Endothelial cell of umbilical vein (primary cell): ENCODE results near the gene ZKSCAN3. TPM values are rescaled to one million over a fixed set of nuclear protein-coding genes. Genes with fewer than 3 reads are reported as not detected.

ENCODE experiments used
- BruUV-seq: library from RNA; stranded (reverse); fragments of 400-500 nt; replicated peaks from 2 replicates; lab custom pipeline; 2021; lab: Mats Ljungman, UMichigan
- CTCF ChIA-PET: fragments of 300-600, 350-600 bp; sonication (Branson Sonifier 250); formaldehyde crosslinking; loops from one replicate; lab custom pipeline; 2021; ENCODE audit warnings: antibody characterized with exemption, inconsistent platforms; lab: Charles Lee
- POLR2A ChIA-PET: fragments of 300-600, 350-600 bp; sonication (Branson Sonifier 250); formaldehyde crosslinking; loops from one replicate; lab custom pipeline; 2021; ENCODE audit warnings: antibody characterized with exemption, inconsistent platforms; lab: Charles Lee
- DNase-seq: peaks from one replicate; pipeline ENCODE4 v3.0.0-alpha.2; 2011; ENCODE audit warnings: low read depth, low spot score
- FAIRE-seq: peaks from 2 replicates; lab custom pipeline; 2011; peaks lifted over from hg19 to GRCh38; lab: Jason Lieb, UNC
- H2AFZ ChIP-seq: 2 replicates; pipeline ENCODE4 v1.6.0; 2012; ENCODE audit warnings: low read depth, low read length, control low read depth, inconsistent platforms
- H3K27ac ChIP-seq: 2 replicates; pipeline ENCODE4 v1.5.1; 2011; ENCODE audit warnings: low read depth, mild to moderate bottlenecking, control low read depth, low read length, moderate library complexity; ENCODE audit not compliant: insufficient read depth
- H3K27me3 ChIP-seq, 2 experiments: 2 replicates each; pipeline versions ENCODE4 v1.6.0 to v1.6.1; 2011; ENCODE audit warnings: low read length in 2 of 2, mixed read lengths in 1 of 2; ENCODE audit not compliant: control insufficient read depth in 2 of 2, insufficient read depth in 2 of 2
- H3K36me3 ChIP-seq, 2 experiments: 2 replicates in 1 of 2; 3 replicates in 1 of 2; pipeline ENCODE4 v1.5.1; 2011; ENCODE audit warnings: low read length in 2 of 2, mild to moderate bottlenecking in 1 of 2, moderate library complexity in 1 of 2; ENCODE audit not compliant: control insufficient read depth in 2 of 2, insufficient read depth in 2 of 2; ENCODE audit errors: extremely low read depth in 1 of 2
- H3K4me1 ChIP-seq: 3 replicates; pipeline ENCODE4 v1.5.1; 2011; ENCODE audit warnings: mild to moderate bottlenecking, low read length; ENCODE audit not compliant: control insufficient read depth, insufficient read depth; ENCODE audit errors: extremely low read depth
- H3K4me2 ChIP-seq: 2 replicates; pipeline ENCODE4 v1.6.1; 2011; ENCODE audit warnings: low read length, control low read depth, mixed read lengths; ENCODE audit not compliant: insufficient read depth
- H3K4me3 ChIP-seq, 3 experiments: fragments of 200-600 bp in 1 of 3; sonication (generic), shearing (Covaris generic) in 1 of 3; replicated peaks in 1 of 3; 2 replicates each; pipeline ENCODE4 v1.5.1; 2011 to 2016; ENCODE audit warnings: control low read depth in 3 of 3, low read length in 3 of 3, mild to moderate bottlenecking in 2 of 3, inconsistent platforms in 1 of 3, low read depth in 1 of 3, moderate library complexity in 1 of 3; ENCODE audit not compliant: insufficient read depth in 1 of 3
- H3K79me2 ChIP-seq: 2 replicates; pipeline ENCODE4 v1.6.0; 2012; ENCODE audit warnings: low read length, inconsistent platforms; ENCODE audit not compliant: control insufficient read depth, insufficient read depth
- H3K9ac ChIP-seq: replicated peaks from 2 replicates; pipeline ENCODE3; 2011; ENCODE audit warnings: low read length, control low read depth; ENCODE audit not compliant: insufficient read depth; ENCODE audit errors: extremely low read depth
- H3K9me1 ChIP-seq: replicated peaks from 3 replicates; pipeline ENCODE4 v1.6.0; 2011; ENCODE audit warnings: mild to moderate bottlenecking, low read length; ENCODE audit not compliant: control insufficient read depth, insufficient read depth; ENCODE audit errors: extremely low read depth
- H3K9me3 ChIP-seq: replicated peaks from 2 replicates; pipeline ENCODE4 v1.5.1; 2012; ENCODE audit warnings: low read length, inconsistent platforms; ENCODE audit not compliant: control insufficient read depth, insufficient read depth
- H4K20me1 ChIP-seq: replicated peaks from 2 replicates; pipeline ENCODE3; 2011; ENCODE audit warnings: mild to moderate bottlenecking, low read length; ENCODE audit not compliant: control insufficient read depth, insufficient read depth; ENCODE audit errors: extremely low read depth
- CTCF ChIP-seq, 2 donors: IDR thresholded peaks; 1 replicate in 1 of 2; 2 replicates in 1 of 2; pipeline ENCODE4 v1.5.1; 2011; ENCODE audit warnings: low read length in 2 of 2, mild to moderate bottlenecking in 2 of 2, moderate library complexity in 2 of 2, control low read depth in 1 of 2, inconsistent platforms in 1 of 2, low read depth in 1 of 2; ENCODE audit not compliant: insufficient read depth in 1 of 2; ENCODE audit errors: extremely low read depth in 1 of 2
- EZH2 ChIP-seq: IDR thresholded peaks from 2 replicates; pipeline ENCODE4 v1.6.1; 2012; ENCODE audit warnings: borderline replicate concordance, low read depth, mild to moderate bottlenecking, moderate library complexity, low read length, inconsistent platforms; ENCODE audit not compliant: severe bottlenecking
- FOS ChIP-seq: IDR thresholded peaks from 2 replicates; pipeline ENCODE4 v1.6.1; 2011; ENCODE audit warnings: mild to moderate bottlenecking, low read length, moderate library complexity, borderline replicate concordance; ENCODE audit not compliant: insufficient read depth
- GATA2 ChIP-seq: IDR thresholded peaks from 2 replicates; pipeline ENCODE4 v1.7.0; 2011; ENCODE audit warnings: low read depth, mild to moderate bottlenecking, moderate library complexity, mixed read lengths, low read length; ENCODE audit not compliant: insufficient read length, insufficient read depth
- JUN ChIP-seq: IDR thresholded peaks from 2 replicates; pipeline ENCODE4 v1.6.1; 2011; ENCODE audit warnings: borderline replicate concordance, low read depth; ENCODE audit not compliant: insufficient read length, insufficient read depth
- MAX ChIP-seq: IDR thresholded peaks from 2 replicates; pipeline ENCODE4 v1.6.1; 2011; ENCODE audit not compliant: insufficient read depth, insufficient read length
- MYC ChIP-seq: IDR thresholded peaks from one replicate; pipeline ENCODE4 v1.6.1; 2011; ENCODE audit warnings: mild to moderate bottlenecking, low read depth, low read length
- POLR2A ChIP-seq: IDR thresholded peaks from 2 replicates; pipeline ENCODE4 v1.6.1; 2012; ENCODE audit warnings: low read depth, mild to moderate bottlenecking, control low read depth, low read length
- POLR2AphosphoS5 ChIP-seq: IDR thresholded peaks from 2 replicates; pipeline ENCODE4 v1.6.1; 2012; ENCODE audit warnings: low read depth, mild to moderate bottlenecking, control low read depth, low read length, moderate library complexity; ENCODE audit not compliant: insufficient read depth
- dilution Hi-C: fragments of 300-500 bp; cut with MboI; formaldehyde crosslinking; loops from one replicate; pipeline ENCODE4 v1.15.0; 2019; ENCODE audit warnings: low sequenced_read_pairs; ENCODE audit not compliant: extremely low pct_ligation_motif_present
- intact Hi-C: fragments of 100-400 bp; cut with micrococcal nuclease; formaldehyde crosslinking; loops from one replicate; pipeline ENCODE4 v1.10.0; 2022
- polyA plus RNA-seq, 4 experiments: library from polyadenylated mRNA; depleted of rRNA in 3 of 4; stranded (reverse) in 3 of 4; unstranded in 1 of 4; fragments of >200 nt; gene quantifications; 2 replicates each; pipeline versions ENCODE4 v1.2.1 to v1.2.3, GENCODE V29; 2011 to 2012; ENCODE audit warnings: missing spikeins in 1 of 4
- total RNA-seq: library from RNA; stranded (reverse); gene quantifications from 2 replicates; pipeline ENCODE4 v1.2.3, GENCODE V29; 2021

ZKSCAN3 gene
- total and polyA plus RNA-seq, 2 donors (not counting 3 experiments of a cell fraction or from before 2014, with no cell fraction given) = 2.5 to 6.9 TPM

GRCh38 chr6:28384143-28384533 lies 34.4 kb downstream of the ZKSCAN3 start:
- Histone ChIP-seq H3K27ac (no peak overlapping the region), H3K79me2 (no peaks in the 10 kb centered on the region), H3K9me1 (no peaks in the 10 kb centered on the region), H3K4me2 (no peak overlapping the region), H3K9me3 (no peaks in the 10 kb centered on the region), H4K20me1 (no peaks in the 10 kb centered on the region), H3K36me3 (peaks cover 8 to 9% of the 10 kb centered on the region in 2 experiments), H2AFZ (no peak overlapping the region), H3K27me3 (no peaks in the 10 kb centered on the region), H3K4me1 (peaks cover 9% of the 10 kb centered on the region), H3K4me3 (no peak overlapping the region), H3K9ac (no peak overlapping the region)
- dilution Hi-C loops = no loop called here
- CTCF ChIA-PET = interaction anchor here (0.6 to 6.3 kb wide), 21 partner anchors 9 to 489 kb away, joined by 3 to 59 read pairs (median 6); partner anchors contain the start of genes ZKSCAN3, ZKSCAN8, ZSCAN12 and ZSCAN16
- POLR2A ChIA-PET = no interaction called here
- DNase-seq = no peak
- no peak for TF ChIP-seq GATA2
- no peak for TF ChIP-seq POLR2AphosphoS5
- TF ChIP-seq CTCF (IDR thresholded peaks at IDR 0.05; ENCODE audit: extremely low read depth in 1 of 2, insufficient read depth in 1 of 2, low read depth in 1 of 2, low read length in 2 of 2) = no peak
- no peak for TF ChIP-seq POLR2A
- no peak for TF ChIP-seq MYC
- TF ChIP-seq EZH2 = no peak
- TF ChIP-seq JUN = no peak
- TF ChIP-seq MAX = no peak
- no peak for TF ChIP-seq FOS
- BruUV-seq = no TSS peak
- intact Hi-C loops = no loop called here
- FAIRE-seq = no peak
